ENCODE measurements around the gene TP53. TPM values are rescaled to one million over a fixed set of nuclear protein-coding genes. Genes with fewer than 3 reads are reported as not detected.

The TP53 gene
- total and polyA plus RNA-seq, 2 of the 4 experiments (the other 2 are of a cell fraction), result 31.2 to 48.5 TPM

GRCh38 chr17:7647018-7647417 lies 40.3 kb downstream of the TP53 start:
- Histone ChIP-seq H3K9me1 (ENCODE audit: insufficient read depth, low read length) (no peaks in the 10 kb centered on the region), H2AK9ac (replicated peaks; ENCODE audit: low read depth, low read length, poor library complexity) (no peak overlapping the region), H2BK20ac (ENCODE audit: low read depth, low read length) (no peak overlapping the region), H3K14ac (replicated peaks; ENCODE audit: low read depth, low read length) (no peak overlapping the region), H3K4me2 (ENCODE audit: low read depth, low read length) (no peak overlapping the region), H2AK5ac (ENCODE audit: low read depth, low read length) (no peak overlapping the region), H3K27ac (ENCODE audit: insufficient read depth, low read length) (no peak overlapping the region), H3K18ac (ENCODE audit: low read depth, low read length) (no peak overlapping the region), H4K8ac (ENCODE audit: low read depth in 2 of 2, low read length in 2 of 2) (no peak overlapping the region), H3K4ac (ENCODE audit: low read depth, low read length) (no peak overlapping the region), H2BK15ac (ENCODE audit: low read depth, low read length) (no peak overlapping the region), H4K5ac (ENCODE audit: low read depth, low read length) (no peak overlapping the region), H2BK120ac (ENCODE audit: low read depth, low read length) (no peak overlapping the region), H4K20me1 (ENCODE audit: insufficient read depth, low read length) (no peaks in the 10 kb centered on the region; the same call in 1 of the 2 replicates), H2BK5ac (ENCODE audit: low read depth, low read length, poor library complexity, severe bottlenecking) (no peak overlapping the region), H3K9me3 (ENCODE audit: control insufficient read depth, insufficient read depth, low read length) (no peaks in the 10 kb centered on the region), H3K27me3 (ENCODE audit: control insufficient read depth, insufficient read depth, low read length) (peaks cover 27% of the 10 kb centered on the region), H2AFZ (replicated peaks; ENCODE audit: low read length, poor library complexity) (no peak overlapping the region), H3K36me3 (ENCODE audit: control insufficient read depth, insufficient read depth, low read length) (no peaks in the 10 kb centered on the region), H3K4me3 (ENCODE audit: insufficient read depth, low read depth, low read length) (no peak overlapping the region), H3K23ac (ENCODE audit: low read depth, low read length) (no peak overlapping the region), H3K4me1 (ENCODE audit: control insufficient read depth, insufficient read depth, low read length) (peaks cover 6% of the 10 kb centered on the region; the same call in 1 of the 2 replicates), H3K56ac (ENCODE audit: extremely low read depth, insufficient read depth, low read length) (no peak overlapping the region), H4K91ac (ENCODE audit: insufficient read depth, low read depth, low read length) (no peak overlapping the region), H3K79me1 (ENCODE audit: low read depth in 1 of 2, low read length in 2 of 2) (no peaks in the 10 kb centered on the region), H3K9ac (ENCODE audit: low read depth, low read length) (no peak overlapping the region)
- DNase-seq (no peak), ATAC-seq (ENCODE audit: low read depth) (no peak)
- dilution Hi-C loops (cut with HindIII; ENCODE audit: low sequenced_read_pairs, unreplicated experiment), result no loop called here
- intact Hi-C loops (cut with micrococcal nuclease), result no loop called here
- no TSS peak for BruUV-seq (replicated peaks)
- WGBS, 2 experiments (ENCODE audit: extremely low coverage in 2 of 2, insufficient read length in 1 of 2), result no CpG with 5 or more reads among the region's 4 CpGs
- ChIA-PET POLR2A (ENCODE audit: unreplicated experiment) (no interaction called here), CTCF (interaction anchor here (0.6 kb wide), 1 partner anchor 41 kb away, joined by 3 read pairs; no protein-coding TSS in a partner anchor)
- TF ChIP-seq RFX5 (IDR thresholded peaks at IDR 0.05; ENCODE audit: low read depth, low read length) (no peak), FOS (IDR thresholded peaks at IDR 0.05; ENCODE audit: low read depth, low read length) (no peak), ELK1 (IDR thresholded peaks at IDR 0.05; ENCODE audit: borderline replicate concordance, low read depth, low read length) (no peak), CEBPB (IDR thresholded peaks at IDR 0.05; ENCODE audit: low read depth, low read length) (no peak)
- in situ Hi-C loops (cut with MboI; ENCODE audit: low sequenced_read_pairs), result no loop called here
